Brain pericyte (primary cell): ENCODE results near the gene MUC5B.

Experiments used
- DNase-seq: peaks from one replicate; pipeline ENCODE4 v3.0.0-alpha.2; 2012; ENCODE audit warnings: low read depth, low spot score

The MUC5B gene

DNA sequence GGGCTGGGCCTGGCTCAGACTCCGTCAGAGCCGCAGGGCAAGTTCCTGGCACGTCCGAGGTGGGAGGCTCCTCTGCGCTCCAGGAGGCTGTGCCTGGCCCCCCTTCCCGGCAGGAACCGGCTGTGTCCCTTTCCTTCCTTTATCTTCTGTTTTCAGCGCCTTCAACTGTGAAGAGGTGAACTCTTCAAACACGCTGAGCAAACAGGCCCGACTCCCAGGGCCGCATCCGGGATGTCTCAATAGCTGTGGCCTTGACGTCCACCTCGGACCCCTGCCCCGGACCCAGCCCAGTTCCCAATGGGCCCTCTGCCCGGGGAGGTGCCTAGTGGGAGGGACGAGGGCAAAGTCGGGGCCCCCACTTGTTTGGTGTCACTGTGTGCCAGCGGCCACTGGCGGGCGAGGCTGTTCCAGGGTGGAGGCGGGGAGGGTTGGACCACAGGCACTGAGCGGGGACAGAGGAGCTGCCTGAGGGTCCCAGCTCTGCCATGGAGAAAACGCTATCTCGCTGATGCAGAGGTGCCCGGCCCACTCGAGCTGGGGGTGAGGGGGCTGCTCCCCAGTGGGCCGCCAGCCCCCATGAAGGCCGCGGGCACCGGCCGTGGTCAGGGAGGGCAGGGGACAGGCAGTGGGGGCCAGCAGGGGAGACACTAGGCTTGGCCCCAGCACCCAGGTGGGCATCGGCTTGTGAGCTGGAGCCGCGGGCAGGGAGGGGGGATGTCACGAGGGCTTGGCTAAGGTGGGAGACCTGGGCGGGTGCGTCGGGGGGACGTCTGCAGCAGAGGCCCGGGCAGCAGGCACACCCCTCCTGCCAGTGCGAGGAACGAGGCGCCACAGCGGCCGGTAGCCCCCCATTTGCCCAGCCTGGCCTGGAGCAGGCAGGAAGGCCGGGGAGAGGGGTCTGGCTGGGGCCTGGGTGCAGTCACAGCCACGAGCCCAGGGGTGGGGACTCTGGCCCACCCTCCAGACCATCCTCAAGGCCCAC is 2.7 kb upstream of the MUC5B start:
- no peak for DNase-seq

DNA sequence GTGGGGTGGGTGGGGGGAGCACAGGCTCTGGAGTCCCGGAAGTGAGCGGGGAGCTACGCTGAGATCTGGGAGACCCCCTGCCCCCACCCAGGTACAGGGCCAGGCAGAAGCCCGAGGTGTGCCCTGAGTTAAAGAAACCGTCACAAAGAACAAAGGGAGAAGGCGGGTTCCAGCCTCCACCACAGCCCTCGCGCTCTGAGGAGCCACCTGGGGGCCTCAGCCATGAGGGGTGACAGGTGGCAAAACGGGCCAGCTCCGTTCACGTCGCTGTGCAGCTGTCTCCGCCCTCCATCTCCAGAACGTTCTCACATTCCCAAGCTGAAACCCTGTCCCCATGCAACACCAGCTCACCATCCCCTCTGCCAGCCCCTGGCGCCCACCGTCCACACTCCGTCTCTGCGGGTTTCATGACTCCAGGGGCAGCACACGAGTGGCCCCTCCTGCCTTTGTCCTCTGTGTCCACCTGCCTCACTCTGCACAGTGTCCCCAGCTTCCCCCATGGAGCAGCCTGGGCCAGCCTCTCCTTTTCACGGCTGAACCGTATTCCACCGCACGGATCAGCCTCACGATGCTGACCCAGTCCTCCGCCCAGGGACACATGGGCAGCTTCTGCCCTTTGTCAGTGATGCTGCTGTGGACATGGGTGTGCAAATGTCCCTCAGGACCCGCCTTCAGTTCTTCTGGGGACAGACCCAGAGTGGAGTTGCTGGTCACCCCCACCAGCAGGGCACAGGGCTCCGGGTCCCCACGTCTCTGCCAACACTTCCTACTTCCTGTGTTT is 1.7 kb upstream of the MUC5B start:
- DNase-seq: no peak

DNA sequence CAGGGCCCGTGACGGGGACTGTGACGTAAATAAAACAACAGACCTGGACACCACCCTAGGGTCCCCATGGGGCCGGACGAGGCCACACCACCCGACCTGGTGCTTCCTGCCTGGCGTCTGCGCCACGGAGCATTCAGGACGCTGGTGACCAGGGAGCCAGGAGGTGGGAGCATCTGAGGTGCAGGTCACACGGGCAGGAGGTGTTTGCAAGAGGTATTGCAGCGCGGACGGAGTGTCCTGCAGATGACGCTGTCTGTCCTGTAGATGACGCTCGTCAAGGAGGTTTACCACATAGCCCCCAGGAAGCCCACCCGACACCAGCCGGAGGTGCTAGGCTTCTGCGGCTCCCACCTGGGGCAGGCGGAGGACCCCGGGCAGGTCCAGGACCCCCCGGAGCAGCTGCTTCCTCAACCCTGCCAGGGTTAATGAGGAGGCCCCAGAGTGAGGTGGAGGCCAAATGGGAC is 986 bp upstream of the MUC5B start:
- DNase-seq: no peak

DNA sequence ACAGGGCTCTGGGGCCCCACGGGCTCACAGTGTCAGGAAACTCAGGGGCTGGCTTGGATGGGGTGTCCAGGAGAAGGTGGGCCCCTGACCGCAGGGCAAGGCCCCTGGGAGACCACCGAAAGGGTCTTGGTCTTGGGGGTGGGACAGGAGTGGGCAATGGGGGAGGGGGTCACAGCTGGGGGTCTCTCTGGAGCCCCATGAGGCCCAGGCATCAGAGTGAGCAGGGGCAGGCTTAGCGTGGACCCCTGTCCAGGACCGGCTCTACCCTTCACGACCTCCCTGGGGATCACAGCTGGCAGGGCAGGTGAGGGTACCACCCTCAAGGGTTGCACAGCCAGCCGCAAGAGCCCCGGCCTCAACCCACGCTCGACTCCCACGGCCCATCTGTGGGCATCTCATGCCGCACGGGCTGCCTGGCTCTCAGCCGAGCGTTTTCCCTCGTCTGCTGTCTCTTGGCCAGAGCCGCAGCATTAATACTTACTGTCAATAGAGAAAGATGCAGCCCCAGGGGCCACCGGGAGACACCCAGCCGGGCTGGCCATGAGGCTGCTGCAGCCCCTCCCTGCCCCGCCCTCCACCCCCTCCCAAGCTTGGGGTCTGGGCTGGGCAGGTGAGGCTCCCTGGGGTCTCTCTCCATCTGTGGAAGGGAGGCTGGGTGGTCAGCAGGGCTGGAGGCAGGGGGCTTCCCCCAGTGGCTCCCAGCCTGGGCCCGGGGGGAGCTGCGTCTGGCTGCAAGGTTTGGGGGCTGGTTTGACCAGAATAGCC is 662 bp downstream of the MUC5B start:
- DNase-seq: no peak

DNA sequence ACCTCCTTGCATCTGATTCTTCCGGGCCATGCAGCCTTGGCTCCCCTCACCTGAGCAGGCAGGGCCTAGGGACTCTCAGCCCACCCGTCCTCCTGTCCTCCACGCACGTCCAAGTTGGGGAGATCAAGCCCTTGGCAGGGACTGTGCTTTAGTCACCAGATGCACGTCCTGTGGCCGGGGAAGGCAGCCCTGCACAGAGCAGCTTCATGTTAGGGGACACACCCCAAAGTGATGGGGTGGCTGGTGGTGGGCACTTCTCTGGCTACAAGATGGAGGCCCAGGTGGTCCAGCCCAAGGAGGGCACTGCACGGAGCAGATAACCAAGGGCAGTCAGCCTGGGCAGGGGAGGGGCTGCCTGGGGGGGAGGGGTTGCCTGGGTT is 1.2 kb downstream of the MUC5B start:
- DNase-seq: no peak

DNA sequence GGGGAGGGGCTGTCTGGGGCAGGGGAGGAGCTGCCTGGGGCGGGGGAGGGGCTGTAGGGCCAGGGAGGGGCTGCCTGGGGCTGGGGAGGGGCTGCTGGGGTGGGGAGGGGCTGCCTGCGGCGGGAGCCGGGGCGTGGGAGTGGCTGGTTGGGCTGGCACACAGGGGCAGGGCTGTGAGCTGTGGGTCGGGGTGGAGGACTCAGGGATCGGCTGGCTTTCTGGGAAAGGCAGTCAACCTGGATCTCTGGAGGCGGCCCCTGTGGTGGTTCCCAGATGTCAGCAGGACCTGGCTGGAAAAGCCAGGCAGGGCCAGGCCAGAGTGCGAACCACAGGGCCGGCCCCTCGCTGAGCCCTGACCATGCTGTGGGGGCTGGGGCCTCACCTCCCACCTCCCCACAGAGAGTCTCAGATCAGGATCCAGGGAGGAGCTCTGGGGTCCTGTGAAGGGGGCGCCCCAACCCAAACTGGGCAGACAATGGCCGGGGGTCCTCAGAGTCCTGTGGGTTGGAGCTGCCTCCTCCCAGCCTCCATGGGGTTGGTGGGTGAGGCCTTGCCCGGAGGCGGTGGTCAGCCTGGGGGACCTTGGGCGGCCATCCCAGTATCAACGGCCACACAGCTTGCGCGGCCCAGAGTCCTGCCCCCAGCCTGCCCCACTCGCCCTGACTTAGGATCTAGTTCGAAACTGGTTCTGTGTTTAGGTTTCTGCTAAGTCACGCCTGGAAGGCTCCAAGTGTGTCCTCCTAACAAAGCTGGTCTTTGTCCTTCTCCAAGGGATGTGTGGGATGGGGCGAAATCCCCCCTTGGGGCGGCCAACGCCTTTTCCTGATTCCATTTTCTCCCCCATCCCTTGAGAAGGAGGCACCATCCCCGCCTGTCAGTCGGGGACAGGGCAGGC is 1.9 kb downstream of the MUC5B start:
- no peak for DNase-seq

DNA sequence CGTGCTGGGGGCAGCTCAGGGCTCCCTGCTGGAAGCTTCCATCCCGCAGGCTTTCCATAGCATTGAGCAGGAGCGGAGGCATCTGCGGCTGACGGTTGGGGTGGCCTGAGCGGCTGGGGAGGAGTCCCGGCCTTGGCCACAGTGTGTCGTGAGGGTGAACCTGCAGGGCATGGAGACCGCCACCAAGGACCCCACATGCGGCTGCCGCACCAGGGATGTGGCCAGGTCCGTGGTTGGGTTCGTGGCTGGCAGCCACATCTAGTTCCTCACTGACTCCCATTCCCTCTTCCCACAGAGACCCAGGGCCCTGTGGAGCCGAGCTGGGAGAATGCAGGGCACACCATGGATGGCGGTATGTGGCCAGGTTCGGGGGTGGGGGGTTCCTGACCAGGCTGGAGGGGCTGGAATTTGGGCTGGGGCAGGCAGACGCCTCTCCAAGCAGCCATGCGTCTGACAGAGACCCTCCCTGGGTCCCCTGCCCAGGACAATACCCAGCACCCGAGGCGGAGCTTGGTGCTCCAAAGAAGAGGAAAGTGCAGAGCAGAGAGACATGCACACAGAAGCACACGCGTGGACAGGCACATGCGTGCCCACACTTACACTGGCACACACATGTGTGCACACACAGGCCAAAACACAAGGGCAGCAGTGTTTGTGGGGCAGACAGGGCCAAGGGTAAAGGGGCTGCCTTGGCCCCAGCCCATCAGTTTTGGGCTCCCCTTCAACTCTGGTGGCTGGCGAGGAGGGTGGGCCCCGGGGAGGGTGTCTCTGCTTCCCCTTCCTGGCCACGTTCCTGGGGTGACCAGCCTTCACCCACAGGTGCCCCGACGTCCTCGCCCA is 2.7 kb downstream of the MUC5B start:
- DNase-seq: no peak

DNA sequence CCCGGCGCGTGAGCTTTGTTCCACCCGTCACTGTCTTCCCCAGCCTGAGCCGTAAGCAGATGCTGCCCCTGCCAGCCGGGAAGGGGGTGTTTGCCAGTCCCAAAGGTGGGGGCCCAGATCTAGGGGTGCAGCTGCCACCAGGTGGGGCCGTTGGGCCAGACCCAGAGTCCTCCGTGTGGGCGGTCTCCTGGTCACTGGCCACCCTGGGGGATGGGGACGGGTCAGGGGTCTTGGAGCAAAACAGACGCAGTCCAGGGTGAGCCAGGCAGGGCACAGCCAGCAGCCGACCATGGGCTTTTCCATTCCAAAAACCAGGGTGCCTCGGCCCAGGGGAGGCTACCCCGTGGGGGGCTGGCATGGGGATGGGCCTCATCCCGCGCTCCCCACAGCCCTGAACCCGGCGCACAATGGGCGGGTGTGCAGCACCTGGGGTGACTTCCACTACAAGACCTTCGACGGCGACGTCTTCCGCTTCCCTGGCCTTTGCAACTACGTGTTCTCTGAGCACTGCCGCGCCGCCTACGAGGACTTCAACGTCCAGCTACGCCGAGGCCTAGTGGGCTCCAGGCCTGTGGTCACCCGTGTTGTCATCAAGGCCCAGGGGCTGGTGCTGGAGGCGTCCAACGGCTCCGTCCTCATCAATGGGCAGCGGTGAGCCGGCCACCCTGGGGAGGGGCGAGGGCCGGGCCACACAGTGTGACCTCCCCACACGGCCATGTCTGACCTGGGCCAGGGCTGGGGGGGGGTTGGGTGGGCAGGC is 3.5 kb downstream of the MUC5B start:
- DNase-seq: no peak

DNA sequence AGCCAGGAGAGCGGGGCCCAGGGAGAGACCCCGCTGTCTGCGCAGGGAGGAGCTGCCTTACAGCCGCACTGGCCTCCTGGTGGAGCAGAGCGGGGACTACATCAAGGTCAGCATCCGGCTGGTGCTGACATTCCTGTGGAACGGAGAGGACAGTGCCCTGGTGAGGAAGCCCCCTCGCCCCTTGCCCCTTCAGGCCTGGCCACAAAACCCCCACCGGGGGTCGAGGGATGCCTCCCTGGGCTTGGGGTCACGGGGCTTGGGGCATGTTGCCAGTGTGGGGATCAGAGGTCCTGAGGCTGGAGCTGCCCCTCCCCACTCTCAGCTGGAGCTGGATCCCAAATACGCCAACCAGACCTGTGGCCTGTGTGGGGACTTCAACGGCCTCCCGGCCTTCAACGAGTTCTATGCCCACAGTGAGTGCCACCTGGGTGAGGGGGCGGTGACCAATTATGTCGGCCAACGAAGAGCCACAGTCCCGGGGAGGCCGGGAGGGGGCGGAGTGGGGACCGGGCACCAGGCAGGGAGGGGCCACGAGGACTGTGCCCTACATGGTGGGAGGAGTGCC is 4.2 kb downstream of the MUC5B start:
- no peak for DNase-seq

DNA sequence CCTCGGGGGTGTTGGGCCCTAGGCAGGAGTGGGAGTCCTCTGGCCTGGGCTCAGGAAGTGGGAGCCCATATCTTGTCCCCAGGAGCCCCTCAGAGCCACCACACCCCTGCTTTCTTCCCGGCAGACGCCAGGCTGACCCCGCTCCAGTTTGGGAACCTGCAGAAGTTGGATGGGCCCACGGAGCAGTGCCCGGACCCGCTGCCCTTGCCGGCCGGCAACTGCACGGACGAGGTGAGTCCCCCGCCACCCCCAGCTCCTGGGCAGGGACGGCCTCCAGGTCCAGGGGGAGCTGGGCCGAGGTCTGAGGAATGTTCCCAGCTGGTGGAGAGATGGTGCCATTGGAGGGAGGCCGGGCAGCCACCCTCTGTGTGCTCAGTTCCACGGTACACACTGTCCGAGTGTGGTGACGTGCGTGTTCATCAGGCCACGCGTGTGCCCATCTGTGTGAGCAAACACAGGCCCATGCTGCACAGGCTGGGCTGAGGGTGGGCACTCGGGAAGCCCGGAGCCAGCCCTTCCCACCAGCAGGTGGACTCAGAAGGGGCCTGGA is 4.8 kb downstream of the MUC5B start:
- no peak for DNase-seq

DNA sequence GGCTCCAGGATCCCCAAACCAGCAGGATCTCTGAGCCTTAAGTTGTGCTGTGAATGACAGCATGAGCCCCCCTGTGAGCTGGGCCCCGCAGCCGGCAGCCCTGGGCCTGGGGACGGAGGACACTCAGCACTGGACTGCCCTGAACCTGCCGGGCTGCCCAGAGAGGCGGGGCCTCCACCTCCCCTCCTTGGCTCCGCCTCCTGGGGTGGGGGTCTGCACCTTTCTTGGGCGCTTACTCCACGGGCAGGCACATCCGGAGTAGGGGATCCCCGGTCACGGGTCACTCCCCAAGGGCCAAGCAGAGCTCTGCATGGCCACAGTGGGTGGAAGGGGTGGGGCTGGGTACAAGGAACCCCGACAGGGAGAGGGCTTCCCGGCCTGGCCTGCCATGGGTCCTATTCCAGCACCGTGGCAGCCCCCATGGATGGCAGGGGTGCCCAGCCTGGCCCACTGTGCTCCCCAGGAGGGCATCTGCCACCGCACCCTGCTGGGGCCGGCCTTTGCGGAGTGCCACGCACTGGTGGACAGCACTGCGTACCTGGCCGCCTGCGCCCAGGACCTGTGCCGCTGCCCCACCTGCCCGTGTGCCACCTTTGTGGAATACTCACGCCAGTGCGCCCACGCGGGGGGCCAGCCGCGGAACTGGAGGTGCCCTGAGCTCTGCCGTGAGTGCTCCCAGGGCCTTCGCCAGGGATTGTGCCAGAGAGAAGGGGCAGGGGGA is 5.4 kb downstream of the MUC5B start:
- no peak for DNase-seq

DNA sequence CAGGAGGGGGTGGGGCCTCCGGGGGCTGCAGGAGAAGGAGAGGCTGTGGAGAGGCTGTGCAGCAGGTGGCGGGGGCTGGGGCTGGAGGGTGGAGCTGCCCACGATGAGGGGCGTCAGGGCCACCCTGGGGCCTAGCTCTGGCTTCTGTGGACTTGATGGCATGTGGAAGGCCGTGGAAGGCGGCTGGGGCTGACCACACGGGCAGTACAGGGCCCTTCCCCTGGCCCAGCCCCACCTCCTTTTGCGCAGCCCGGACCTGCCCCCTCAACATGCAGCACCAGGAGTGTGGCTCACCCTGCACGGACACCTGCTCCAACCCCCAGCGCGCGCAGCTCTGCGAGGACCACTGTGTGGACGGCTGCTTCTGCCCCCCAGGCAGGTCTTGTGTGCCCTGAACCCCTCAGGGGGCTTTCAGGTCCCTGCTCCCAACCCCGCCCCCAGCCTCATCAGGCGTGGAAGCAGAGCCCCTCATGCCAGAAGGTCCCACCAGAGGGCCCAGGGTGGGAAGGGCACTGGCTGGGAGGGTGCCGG is 6.1 kb downstream of the MUC5B start:
- no peak for DNase-seq

DNA sequence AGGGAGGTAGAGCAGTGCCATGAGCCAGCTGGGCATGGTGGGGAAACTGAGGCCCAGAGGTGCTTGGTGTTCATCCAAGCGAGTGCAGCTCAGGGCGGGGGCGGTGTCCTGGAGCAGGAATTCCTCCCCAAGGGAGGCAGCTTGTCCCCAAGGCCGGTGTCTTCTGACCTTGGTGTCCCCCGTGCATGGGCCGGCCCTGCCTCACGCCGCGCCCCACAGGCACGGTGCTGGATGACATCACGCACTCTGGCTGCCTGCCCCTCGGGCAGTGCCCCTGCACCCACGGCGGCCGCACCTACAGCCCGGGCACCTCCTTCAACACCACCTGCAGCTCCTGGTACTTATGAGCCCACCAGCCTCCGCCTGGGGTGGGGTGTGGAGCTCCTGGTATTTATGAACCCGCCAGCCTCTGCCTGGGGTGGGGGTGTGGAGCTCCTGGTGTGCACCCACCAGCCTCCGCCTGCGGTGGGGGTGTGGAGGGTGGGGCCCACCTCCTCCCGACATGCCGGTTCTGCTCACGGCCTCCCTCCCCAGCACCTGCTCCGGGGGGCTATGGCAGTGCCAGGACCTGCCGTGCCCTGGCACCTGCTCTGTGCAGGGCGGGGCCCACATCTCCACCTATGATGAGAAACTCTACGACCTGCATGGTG is 6.7 kb downstream of the MUC5B start:
- no peak for DNase-seq

DNA sequence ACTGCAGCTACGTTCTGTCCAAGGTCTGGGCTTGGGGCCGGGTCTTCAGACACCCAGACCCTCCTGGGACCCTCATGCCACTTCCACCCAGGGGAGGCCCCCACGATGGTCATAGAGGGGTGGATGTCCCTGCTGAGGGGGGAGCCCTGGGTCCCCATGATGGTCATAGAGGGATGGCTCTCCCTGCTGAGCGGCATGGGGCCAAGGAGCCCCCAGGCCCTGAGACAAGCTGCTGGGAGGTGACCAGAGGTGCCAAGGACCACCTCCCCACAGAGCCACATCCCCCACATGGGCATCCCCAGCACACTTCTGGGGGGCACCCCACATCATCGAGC is 7.2 kb downstream of the MUC5B start:
- DNase-seq: no peak

DNA sequence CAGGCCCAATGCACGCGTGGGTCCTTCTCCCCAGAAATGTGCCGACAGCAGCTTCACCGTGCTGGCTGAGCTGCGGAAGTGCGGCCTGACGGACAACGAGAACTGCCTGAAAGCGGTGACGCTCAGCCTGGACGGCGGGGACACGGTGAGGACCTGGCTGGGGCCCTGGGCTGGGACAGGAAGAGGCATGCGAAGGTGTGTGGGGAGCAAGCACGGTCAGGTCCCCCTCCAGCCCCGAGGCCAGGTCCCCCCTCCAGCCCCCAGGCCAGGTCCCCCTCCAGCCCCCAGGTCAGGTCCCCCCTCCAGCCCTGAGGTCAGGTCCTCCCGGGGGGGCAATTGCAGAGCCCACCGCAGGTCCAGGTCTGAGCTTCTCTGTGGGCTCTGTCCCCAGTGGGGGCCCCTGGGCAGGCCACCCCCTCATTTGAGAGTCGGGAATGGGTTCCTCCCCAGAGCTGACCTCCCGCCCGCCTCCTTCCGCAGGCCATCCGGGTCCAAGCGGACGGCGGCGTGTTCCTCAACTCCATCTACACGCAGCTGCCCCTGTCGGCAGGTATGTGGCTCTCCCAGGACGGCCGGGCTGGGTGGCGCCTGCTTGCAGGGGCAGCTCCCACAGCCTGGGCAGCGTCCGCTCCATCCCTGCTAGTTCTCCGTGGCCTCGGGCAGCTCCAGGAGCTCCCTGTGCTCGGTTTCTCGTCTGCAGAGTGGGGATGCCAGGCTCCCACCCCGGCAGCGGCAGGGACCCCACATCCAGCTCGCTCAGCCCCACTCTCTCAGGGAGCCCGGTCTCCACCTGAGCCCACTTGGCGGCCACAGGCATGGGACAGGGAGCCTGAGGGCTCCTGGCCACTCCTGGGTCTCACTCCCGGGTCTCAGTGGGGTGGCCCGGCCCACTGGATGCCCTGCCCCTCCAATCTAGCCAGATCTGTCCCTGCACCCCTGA is 7.9 kb downstream of the MUC5B start:
- no peak for DNase-seq

DNA sequence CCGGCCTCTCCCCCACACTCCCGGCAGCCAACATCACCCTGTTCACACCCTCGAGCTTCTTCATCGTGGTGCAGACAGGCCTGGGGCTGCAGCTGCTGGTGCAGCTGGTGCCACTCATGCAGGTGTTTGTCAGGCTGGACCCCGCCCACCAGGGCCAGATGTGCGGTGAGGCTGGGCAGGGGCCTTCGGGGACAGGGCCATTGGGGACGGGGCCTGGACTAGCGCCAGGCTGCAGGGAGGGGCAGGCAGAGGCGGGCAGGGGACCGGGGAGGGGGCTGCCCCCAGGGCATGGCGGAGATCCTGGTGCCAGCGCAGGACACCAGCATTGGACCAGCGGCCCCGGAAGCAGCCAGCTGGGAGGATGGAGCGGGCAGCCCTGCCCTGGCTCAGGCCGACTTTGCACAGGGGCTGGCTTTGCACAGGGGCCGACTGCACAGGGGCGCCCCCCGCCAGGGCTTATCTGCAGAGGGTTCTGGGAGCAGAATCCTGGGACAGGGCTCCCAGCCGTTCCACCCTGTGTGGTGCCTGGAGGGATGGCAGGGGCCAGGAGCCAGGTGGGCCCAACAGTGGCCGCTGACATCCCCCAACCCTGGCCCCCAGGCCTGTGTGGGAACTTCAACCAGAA is 8.6 kb downstream of the MUC5B start:
- DNase-seq: no peak
